Measurements from ENCODE around the gene USP28.

- TF ChIP-seq, protein P1, sequence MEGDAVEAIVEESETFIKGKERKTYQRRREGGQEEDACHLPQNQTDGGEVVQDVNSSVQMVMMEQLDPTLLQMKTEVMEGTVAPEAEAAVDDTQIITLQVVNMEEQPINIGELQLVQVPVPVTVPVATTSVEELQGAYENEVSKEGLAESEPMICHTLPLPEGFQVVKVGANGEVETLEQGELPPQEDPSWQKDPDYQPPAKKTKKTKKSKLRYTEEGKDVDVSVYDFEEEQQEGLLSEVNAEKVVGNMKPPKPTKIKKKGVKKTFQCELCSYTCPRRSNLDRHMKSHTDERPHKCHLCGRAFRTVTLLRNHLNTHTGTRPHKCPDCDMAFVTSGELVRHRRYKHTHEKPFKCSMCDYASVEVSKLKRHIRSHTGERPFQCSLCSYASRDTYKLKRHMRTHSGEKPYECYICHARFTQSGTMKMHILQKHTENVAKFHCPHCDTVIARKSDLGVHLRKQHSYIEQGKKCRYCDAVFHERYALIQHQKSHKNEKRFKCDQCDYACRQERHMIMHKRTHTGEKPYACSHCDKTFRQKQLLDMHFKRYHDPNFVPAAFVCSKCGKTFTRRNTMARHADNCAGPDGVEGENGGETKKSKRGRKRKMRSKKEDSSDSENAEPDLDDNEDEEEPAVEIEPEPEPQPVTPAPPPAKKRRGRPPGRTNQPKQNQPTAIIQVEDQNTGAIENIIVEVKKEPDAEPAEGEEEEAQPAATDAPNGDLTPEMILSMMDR (conservative IDR thresholded peaks at IDR 0.05): no peak
- no peak for TF ChIP-seq ZFX (IDR thresholded peaks at IDR 0.05)
These were observed 10.5 kb upstream of the USP28 start for GRCh38 chr11:113885897-113886296.
